Gastroesophageal sphincter (tissue), 3 donors: ENCODE data around the gene CPNE8.

Experiments used
- CTCF ChIP-seq, 4 experiments: fragments of 200-600 bp in 2 of 4; fragments of 450-650 bp in 2 of 4; sonication (generic) in 1 of 4; IDR thresholded peaks; one replicate each; pipeline ENCODE4 v1.5.1; 2017 to 2019; ENCODE audit warnings: antibody characterized with exemption in 4 of 4, mild to moderate bottlenecking in 2 of 4, moderate library complexity in 2 of 4
- POLR2A ChIP-seq, 2 donors: fragments of 450-650 bp; IDR thresholded peaks; one replicate each; pipeline ENCODE4 v1.6.1; 2017; ENCODE audit warnings: antibody characterized with exemption in 2 of 2, mild to moderate bottlenecking in 2 of 2, moderate library complexity in 1 of 2

GRCh38 chr12:38745601-38746000, 159.8 kb downstream of the CPNE8 start:
- TF ChIP-seq CTCF (IDR thresholded peaks at IDR 0.05) (no peak), POLR2A (IDR thresholded peaks at IDR 0.05) (no peak)
